ENCODE results near the gene PTGER3.
"Not testable (repeated sequence)": the region's sequence is repeated elsewhere in the genome, so short reads cannot be mapped to it uniquely, and the experiment has no call there.

PTGER3 gene

GRCh38 chr1:70945676-70946075 is 101.9 kb downstream of the PTGER3 start:
- DNase-seq, result no peak

- no peak for DNase-seq
Measured at GRCh38 chr1:70945251-70945650, 102.4 kb downstream of the PTGER3 start.

- DNase-seq, result no peak
Measured at GRCh38 chr1:70941563-70941962, 106.1 kb downstream of the PTGER3 start.

- not testable (repeated sequence) for DNase-seq
Measured at GRCh38 chr1:70940398-70940797, 107.2 kb downstream of the PTGER3 start.

- no peak for DNase-seq
Measured at GRCh38 chr1:70934194-70934961, 113.2 kb downstream of the PTGER3 start.

GRCh38 chr1:70930062-70930461 is 117.6 kb downstream of the PTGER3 start:
- DNase-seq, result no peak

GRCh38 chr1:70922196-70922595 is 125.4 kb downstream of the PTGER3 start:
- DNase-seq, result no peak
